Measurements from ENCODE around the gene CPNE5.

CPNE5 gene

DNA sequence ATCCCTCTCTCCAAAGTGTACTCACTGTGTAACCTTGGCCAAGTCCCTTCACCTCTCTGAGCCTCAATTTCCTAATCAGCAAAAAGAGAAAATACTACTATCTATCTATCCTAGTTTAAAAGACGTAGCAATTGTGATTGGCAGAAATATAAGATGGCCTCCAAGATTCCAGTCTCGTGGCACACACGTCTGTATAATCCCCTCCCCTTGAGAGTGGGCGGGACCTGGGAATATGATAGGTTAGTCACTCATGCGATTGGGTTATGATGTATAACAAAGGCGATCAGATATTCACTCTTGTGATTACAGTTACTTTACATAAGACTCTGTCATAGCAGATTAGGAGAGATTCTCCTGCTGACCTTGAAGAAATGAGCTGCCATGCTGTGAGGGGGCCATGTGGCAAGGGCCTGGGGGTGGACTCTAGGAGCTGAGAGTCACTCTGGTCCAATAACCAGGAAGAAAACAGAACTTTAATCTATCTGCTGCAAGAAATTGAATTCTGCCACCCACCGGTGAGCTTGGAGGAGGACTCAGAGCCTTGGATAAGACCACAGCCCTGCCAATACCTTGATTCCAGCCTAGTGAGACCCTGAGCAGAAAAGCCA, 6.0 kb downstream of the CPNE5 start:
- DNase-seq, result no peak

DNA sequence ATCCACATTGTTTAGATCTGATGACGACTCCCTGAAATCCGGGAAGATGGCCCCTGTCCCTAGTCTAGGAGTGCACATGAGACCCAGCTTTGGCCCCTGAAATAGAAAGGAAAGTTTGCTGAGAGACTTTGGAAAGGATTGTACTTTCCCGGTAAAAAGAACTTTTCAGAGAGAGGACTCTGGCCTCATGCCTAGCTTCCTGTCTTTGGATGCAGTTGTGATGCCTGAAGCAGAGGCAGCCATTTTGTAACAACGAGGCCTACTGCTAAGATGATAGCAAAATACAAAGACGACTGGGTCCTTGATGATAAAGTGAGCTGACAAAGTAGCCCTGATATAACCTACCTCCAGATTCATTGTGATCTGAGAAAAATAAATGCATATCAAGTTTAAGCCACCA, 6.9 kb downstream of the CPNE5 start:
- DNase-seq, result no peak

DNA sequence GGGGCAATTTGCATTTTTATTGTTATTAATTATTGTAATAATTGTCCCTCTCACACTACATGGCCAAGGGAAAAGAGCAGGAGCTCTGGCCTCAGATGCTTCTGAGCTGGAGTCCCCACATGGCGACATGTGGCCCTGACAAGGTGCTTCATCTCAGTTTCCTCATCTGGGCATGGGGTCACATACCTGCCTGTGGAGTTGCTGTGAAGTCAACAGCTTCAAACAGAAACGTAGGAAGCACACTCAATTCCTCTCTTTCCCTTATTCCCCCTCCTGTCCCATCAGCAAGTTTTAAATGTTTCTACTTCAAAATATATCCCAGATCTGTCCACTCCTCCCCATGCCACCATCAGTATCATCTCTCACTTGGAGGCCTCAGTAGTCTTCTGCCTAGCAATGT, 8.7 kb downstream of the CPNE5 start:
- DNase-seq, result no peak

DNA sequence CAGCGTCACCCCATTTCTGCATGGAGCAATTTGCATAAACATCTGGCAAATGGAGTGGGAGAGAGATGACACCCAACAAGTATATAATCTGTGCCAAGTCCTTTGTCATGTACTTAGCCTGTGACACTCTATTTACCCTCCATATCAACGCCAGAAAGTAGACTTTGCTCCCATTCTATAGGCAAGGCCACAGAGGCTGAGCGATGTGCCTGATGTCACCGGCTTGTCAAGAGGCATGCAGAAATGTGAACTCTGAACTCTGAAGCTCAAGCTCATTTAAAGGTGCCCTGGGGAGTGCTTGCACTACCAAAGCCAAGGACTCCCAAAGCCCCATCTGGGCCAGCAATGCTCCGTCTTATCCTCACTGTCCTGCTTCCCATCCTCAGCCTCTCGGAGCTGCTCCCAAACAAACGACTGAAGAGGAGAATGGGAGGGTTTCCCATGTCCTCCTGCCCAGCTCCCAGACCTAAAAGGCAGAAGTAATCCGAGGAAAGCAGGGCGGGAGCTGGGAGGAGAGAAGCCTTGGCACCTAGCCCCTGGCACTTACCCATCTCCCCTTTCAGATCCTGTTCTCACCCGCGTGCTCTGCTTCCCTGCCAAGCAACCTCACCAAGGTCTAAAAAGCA, 9.2 kb downstream of the CPNE5 start:
- no peak for DNase-seq

DNA sequence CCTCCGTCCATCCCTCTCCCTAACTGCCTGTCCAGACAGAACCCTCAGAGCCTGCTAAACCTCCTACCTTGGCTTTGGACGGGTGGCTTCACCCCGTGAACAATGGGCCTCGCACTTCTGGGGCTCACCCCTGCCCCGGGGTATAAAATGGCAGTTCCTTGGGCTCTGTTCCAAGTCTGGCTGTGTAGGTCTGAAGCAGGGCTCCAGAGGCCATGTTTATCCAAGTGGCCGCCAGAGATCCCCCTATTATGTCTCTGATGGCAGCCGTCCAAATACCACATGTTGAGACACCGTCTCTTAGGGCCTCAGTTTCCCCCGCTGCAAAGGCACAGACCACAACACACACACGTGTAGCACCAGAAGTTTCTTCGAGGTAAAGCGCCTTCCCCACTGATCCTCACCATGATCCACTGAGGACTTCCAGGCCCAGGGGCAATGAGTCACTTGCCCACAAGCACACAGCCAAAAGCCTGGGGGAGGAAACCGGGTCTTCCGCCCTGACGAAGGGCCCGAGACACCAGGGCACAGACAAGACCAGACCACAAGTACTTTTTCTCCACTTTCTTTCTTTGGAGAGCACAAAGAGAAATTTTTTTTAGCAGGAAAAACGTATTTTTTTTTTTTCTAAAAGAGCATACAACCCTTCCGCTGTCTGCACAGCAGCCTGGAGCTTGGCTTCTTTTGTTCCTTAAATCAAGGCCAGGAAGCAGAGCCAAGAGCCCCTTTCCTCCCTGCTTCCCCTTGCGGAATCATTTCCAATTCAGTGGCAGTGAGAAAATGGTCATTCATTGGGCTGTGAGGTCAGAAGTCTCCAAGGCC, 11.8 kb downstream of the CPNE5 start:
- peak in 1 of 2 donors; percentile 32 for DNase-seq

DNA sequence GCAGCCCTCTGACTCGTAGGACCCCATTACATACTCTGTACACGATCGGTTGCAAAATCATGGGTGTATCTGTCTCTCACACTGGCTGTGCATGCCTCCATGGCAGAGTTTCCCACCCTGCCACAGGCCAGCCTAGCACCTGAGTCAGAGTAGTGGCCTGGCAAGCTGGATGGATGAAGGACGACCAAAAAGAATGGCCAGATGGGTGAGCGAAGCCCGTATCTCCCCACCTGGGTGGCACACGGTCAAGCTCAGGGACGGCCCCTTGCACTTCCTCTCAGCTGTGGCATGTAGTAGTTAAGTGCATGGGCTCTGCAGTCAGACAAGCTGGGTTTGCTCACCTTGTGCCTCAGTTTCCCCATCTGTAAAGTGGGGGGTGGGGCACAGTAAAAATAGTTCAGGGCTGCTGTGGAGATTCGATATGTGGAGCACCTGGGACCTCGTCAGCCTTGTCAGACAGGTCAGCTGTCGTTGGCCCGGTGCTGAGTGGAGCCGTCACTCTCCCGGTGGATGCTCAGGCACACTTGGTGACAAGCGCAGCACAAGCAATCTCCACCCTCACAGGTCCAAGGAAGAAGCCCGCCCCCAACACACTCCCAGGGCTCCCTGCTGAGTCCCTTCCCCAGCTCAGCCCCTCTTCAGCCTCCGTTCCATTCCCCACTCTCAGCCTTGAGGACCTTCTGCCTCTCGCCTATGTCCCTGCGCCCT, 12.6 kb downstream of the CPNE5 start:
- DNase-seq, result no peak

DNA sequence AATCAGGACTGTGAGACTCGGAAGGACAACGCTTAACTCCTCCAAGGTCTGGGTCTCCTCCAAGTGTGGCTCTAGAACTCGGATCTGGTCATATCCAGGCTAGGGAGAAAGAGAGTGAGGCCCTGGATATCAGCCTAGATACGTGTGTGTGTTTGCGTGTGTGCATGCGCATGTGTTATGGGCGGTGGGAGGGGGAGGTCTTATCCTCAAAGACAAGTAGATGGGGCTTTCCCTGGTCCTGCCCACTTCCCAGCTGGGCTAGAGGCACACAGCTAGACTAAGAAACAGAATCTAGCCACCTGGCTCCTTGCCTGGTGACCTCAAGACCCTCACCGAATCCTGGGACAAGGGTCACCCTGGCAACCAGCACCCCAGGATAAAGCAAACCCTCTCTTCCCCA, 13.2 kb downstream of the CPNE5 start:
- DNase-seq, result no peak

DNA sequence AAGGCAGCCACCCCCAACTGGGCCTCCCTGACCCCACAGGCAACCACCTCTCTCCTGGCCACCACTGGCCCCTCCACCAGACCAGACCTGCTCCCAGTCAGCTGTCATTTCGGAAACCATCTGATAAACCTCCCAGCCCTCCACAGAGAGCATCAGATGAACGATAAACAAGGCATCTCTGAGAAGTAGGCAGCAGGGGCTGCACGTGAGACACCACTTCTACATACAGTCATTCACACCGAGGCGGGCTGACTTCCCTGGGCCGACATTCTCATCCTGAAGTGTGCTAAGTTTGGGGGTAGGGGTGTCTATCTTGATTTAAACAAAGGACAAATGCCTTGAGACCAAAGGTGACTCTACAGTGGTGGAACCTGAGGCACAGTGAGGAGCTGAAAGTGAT, 13.8 kb downstream of the CPNE5 start:
- no peak for DNase-seq

DNA sequence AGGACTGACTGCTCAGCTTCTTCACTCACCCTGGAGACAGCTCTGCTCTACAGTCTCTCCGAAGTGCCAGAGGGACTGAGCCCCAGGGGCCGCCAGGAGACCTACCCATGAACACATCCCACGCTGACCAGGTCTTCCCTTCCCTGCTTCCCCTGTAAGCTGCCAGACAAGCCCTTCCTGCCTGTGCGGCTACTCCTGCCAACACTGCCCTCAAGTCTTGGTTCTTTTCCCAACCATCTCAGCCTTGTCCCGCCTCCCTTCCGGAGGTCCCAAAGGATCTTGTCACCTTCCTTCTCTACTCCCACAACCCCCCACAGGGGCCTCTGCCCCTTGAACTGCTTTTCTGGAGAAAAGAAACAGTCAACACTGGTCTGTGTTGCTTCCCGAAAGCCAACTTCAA, 15.0 kb downstream of the CPNE5 start:
- no peak for DNase-seq

DNA sequence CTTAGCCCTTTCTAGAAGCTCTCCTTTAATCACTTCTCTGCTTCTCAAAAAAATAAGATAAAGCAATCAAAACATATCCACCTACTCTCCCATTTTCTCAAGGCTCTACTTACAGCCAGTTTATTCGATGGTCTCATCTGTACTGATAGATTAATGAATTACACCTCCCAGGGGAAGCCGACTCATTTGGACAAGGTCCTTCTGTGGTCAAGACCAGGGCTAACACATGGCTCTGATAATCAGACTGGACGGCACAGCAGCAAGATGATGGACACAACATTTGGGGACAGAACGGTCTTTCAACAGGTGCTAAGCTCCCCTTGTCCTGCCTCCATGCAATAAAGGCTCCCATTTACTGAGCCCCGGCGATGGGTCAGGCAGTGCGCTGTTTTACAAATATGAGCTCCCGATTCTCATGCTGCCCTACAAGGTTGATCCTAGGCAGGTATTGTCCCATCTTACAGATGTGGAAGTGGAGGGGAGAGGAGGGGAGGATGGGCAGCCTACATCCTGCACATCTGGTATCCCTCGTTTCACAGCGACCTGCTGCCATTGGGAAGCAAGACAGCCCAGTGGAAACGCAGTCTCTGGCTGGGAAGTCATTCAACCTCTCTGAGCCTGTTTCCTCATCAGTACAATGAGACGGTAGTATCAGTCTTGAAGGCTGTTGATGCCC, 15.7 kb downstream of the CPNE5 start:
- no peak for DNase-seq

DNA sequence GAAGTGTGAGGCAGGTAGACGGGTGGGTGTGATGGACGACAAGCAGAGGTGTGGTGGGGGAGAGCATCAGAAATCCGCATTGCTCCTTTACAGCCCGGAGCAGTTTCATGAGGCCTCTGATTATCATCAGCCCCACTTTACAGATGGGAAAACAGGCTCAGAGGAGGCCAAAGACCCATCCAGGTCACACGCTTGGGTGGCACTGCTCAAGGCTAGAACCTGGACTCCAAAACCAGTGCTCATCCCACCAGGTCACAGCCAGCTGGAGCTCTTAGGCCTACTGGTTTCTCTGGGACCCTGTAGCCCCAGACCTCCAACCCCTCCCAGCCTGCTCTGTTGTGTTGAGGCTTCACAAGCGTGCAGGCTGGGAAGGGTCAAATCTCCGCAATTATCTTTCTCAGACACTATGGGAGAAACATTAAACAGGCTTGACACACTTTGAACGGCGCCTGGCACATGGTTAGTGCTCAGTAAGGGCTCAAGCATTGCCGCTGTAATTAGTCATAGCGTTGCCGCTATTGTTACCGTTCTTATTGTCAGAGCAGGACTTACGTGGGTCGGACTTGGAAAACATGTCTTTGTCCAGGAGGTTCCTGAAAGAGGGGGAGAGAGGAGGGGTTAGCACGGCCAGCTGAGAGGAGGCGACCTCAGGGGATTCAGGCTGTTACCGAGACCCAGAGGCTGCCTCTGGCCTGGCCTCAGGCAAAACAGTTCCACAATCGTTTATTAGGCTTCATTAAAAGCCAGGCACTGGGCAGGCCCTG, 16.6 kb downstream of the CPNE5 start:
- DNase-seq, result no peak

DNA sequence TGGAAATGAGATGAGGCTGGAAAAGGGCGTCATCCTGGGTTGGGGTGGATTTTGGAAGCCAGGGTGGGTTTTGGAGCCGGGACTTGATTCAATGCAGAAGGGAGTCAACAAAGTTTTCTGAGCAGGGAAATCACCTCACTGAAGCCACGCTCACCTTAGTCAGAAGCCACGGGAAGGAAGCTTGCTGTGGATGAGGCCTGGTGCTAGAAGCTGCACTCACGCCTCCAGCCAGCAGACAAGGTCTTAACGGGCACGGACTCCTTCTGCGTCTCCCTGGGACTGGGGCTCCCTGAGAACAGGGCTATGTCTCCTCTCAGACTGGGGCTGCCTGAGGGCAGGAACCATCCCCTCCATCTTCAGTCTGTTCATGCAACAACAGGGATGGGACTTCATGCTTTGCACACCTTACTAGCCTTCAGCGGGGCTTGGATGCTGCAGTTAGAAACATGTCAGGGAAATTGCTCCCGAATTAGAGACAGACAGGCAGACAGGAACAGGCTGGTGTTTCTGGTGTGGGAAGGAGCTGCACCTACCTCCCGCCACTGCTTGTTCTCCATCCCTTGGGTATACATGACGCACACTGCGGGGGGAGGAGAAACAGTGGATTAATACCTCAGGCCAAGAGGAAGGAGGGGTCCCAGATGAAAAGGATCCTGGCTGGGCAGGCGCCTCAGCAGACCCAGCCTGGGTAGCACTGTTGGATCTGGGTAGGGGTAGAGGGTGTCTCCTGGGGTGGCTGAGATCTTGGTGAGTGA, 17.5 kb downstream of the CPNE5 start:
- DNase-seq, result no peak

DNA sequence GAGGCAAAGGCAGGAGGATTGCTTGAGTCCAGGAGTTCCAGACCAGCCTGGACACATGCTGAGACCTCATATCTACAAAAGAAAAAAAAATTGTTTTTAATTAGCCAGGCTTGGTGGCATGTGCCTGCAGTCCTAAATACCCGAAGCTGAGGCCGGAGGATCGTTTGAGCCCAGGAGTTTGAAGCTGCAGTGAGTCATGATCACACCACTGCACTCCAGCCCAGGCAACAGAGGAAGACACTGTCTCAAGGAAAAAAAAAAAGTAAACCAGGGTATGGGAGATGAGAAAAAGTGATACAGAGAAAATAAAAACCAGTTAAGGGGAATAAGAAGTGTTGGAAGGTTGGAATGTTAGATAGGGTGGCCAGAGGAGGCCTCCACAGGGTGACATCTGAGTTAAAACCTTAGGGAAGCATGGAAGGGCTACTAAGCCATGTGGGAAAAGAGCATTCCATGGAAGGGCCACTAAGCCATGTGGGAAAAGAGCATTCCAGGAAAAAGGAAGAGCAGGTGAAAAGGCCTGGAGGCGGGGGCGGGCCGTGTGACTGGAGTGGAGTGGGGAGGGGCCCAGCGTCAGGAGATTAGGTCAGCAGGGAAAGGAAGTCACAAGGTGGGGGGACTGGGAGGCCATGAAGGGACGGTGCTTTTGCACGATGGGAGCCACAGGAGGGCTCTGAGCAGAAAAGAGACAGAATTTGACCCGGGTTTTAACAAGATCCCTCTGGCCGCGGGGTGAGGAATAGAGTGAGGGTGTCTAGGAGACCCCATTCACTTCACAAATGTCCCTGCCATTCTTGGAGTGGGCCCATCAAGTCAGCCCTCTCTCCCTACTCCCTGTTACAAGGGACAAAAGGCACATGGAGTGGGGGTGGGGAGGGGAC, 18.3 kb downstream of the CPNE5 start:
- no peak for DNase-seq

DNA sequence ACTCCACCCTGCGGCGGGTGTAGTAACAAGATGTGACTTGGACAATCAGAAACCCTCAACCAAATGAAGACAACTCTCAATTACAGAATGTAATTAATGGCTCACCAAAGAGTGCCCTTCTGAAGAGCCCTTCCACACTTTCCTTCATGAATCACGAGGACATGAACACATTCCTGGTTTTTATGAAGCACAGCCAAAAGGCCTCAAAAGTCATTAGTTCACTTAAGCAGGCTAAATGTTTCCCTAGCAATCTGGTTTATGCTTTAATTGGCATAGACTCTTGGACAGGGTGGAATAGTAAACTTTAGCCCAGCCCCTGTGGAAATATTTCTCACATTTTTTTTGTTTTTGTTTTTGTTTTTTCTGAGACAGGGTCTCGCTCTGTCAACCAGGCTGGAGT, 20.5 kb downstream of the CPNE5 start:
- no peak for DNase-seq

DNA sequence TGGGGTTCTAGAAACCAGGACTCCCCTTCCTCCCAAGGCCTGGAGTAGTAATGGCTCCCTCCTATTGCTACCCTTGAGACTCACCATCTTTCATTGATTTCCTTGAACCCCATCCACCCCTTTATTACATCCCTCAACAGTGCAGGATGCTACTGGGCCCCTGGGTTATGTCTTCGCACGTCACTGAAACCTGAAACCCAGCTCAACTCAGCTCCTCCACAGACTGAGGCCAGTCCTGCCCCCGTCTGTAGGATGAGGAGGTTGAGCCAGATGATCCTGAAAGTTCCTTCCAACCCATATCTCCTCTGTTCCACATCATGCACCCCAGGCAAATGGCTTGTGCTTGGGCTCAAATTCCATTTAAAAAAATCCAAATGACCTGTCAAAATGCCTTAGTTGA, 21.4 kb downstream of the CPNE5 start:
- no peak for DNase-seq

DNA sequence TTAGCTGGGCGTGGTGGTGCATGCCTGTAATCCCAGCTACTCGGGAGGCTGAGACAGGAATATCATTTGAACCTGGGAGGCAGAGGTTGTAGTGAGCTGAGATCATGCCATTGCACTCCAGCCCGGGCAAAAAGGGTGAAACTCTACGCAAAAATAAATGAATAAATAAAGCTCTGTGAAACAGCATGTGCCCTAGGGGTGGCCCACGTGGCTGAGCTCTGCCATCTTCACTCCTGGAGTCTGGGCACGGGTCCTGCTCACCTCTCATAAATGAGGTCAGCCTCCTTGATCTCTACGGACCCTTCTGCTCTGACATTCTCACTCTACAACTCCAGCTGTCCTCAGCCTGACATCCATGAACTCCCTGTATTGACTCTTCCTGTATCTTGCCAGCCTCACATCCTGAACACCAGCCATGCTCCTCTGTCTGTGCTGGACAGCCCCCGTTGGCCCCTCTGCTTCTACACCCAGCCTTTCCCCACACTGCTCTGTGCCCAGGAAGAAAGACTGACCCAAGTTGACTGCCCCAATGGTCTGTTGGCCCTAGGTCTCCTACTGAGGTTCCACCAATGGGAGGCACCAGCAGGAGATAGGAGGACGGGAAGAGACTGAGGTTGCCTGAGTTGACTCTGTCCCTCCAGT, 21.9 kb downstream of the CPNE5 start:
- DNase-seq, result no peak

DNA sequence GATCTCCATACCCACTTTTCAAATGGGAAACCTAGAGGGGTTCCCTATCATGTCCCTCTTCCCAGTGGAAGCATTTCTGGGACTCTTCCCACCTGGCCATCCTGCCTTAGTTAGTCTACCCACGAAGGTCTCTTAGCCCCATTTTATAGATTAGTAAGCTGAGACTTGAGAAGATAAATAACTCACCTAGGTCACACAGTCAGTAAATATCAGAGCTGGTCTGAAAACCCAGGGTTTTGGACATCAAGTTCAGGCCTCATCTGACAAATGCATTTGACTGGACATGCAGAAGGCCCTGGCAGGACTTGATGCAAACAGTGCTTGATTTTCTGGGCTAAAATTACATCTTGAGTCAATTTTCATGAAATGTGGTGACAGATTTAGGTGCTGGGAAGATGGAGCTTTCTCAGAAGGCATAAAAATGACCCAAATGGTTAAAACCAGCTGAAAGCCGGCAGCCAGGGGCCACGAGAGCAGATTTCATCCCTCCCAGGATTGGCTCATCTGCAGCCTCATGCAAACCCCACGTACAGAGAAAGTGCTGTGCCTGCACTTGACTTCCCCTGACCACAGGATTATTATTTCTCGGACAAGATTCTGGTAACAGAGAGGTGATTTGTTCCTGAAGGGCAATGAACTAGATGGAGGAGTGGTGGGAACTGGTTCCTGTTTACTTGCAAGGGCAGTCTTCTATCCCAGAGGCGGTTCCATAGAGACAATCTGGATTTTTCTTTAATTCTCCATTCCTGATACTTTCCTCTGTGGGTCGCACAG, 23.1 kb downstream of the CPNE5 start:
- no peak for DNase-seq

DNA sequence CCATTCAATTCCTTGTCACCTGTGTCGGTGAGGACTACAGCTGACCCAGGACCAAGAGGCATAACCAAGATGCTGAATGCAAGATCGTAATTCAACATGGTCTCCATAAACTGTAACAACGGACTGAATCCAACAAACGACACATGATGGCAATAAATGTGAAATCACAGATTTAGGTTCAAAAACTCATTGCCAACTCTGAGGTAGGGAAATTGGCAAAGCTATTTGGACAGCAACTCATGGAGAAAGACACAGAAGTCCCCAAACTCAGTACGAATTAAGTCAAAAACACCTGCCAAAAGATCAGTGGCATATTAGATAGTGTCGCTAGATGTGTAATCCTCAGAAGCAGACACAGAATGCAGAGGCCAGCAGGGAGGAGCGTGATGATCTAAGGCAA, 25.0 kb downstream of the CPNE5 start:
- no peak for DNase-seq

DNA sequence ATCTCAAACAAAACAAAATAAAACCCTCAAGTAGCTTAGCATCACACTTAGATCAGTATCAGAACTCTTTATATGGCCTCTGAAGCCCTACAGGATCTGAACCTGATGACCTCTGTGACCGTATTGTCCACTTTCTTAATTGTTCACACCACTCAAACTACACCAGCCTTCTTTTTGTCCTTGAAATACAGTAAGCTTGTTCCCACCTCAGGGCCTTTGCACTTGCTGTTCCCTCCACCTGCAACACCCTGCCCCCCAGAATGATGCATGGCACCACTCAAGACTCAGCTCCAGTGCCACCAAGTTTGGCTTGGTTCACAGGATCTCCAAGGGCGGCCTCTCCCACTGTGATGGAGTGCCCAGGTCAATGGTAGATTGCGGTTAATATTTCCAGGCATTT, 25.7 kb downstream of the CPNE5 start:
- no peak for DNase-seq

Measured in CD4-positive, alpha-beta T cell treated with Interleukin-1 beta for 1 hour (primary cell).